ENCODE measurements around the gene ORC4.

The ORC4 gene

GRCh38 chr2:148028781-148029180 is 8.2 kb upstream of the ORC4 start:
- H3K9me3 ChIP-seq (ENCODE audit: insufficient read depth, low read length) = no peaks in the 10 kb centered on the region
- no peak for TF ChIP-seq YY1 (IDR thresholded peaks at IDR 0.05; ENCODE audit: insufficient read depth, insufficient read length)
- H3K36me3 ChIP-seq (ENCODE audit: insufficient read depth, insufficient read length, low read length) = peaks cover 6% of the 10 kb centered on the region
- no peak overlapping the region for H3K4me3 ChIP-seq (ENCODE audit: insufficient read length, low read depth)
- H3K27me3 ChIP-seq (ENCODE audit: insufficient read depth, insufficient read length) = no peaks in the 10 kb centered on the region
- H3K4me1 ChIP-seq (ENCODE audit: insufficient read depth, insufficient read length) = no peaks in the 10 kb centered on the region
- DNase-seq (ENCODE audit: low read depth, low spot score) = no peak
- no peak overlapping the region for H3K9ac ChIP-seq (ENCODE audit: insufficient read length, low read depth)

- Histone ChIP-seq H3K4me1 (ENCODE audit: insufficient read depth, insufficient read length) (no peaks in the 10 kb centered on the region), H3K27me3 (ENCODE audit: insufficient read depth, insufficient read length) (no peaks in the 10 kb centered on the region)
Measured at GRCh38 chr2:148027822-148028221, 7.3 kb upstream of the ORC4 start.

GRCh38 chr2:148026573-148026972 is 6.0 kb upstream of the ORC4 start:
- Histone ChIP-seq H3K27me3 (ENCODE audit: insufficient read depth, insufficient read length) (no peaks in the 10 kb centered on the region), H3K4me3 (ENCODE audit: insufficient read length, low read depth) (no peak overlapping the region), H3K4me1 (ENCODE audit: insufficient read depth, insufficient read length) (no peaks in the 10 kb centered on the region), H3K36me3 (ENCODE audit: insufficient read depth, insufficient read length, low read length) (peaks cover 6% of the 10 kb centered on the region), H3K9ac (ENCODE audit: insufficient read length, low read depth) (no peak overlapping the region), H3K9me3 (ENCODE audit: insufficient read depth, low read length) (no peaks in the 10 kb centered on the region)
- TF ChIP-seq ZNF274 (IDR thresholded peaks at IDR 0.05; ENCODE audit: low read depth, low read length) (no peak), YY1 (IDR thresholded peaks at IDR 0.05; ENCODE audit: insufficient read depth, insufficient read length) (no peak), SUZ12 (IDR thresholded peaks at IDR 0.05; ENCODE audit: extremely low read depth, insufficient read depth, insufficient read length) (no peak)
- DNase-seq (ENCODE audit: low read depth, low spot score) = no peak

More at GRCh38 chr2:148027822-148028221, 7.3 kb upstream of the ORC4 start:
- Histone ChIP-seq H3K4me3 (ENCODE audit: insufficient read length, low read depth) (no peak overlapping the region), H3K9me3 (ENCODE audit: insufficient read depth, low read length) (no peaks in the 10 kb centered on the region), H3K36me3 (ENCODE audit: insufficient read depth, insufficient read length, low read length) (peaks cover 6% of the 10 kb centered on the region), H3K9ac (ENCODE audit: insufficient read length, low read depth) (no peak overlapping the region)
- TF ChIP-seq YY1 (IDR thresholded peaks at IDR 0.05; ENCODE audit: insufficient read depth, insufficient read length) (no peak), SUZ12 (IDR thresholded peaks at IDR 0.05; ENCODE audit: extremely low read depth, insufficient read depth, insufficient read length) (no peak), ZNF274 (IDR thresholded peaks at IDR 0.05; ENCODE audit: low read depth, low read length) (no peak)
- DNase-seq (ENCODE audit: low read depth, low spot score) = no peak

GRCh38 chr2:148023861-148024260 is 3.3 kb upstream of the ORC4 start:
- no peaks in the 10 kb centered on the region for H3K4me1 ChIP-seq (ENCODE audit: insufficient read depth, insufficient read length)
- TF ChIP-seq ZNF274 (IDR thresholded peaks at IDR 0.05; ENCODE audit: low read depth, low read length) (no peak), SUZ12 (IDR thresholded peaks at IDR 0.05; ENCODE audit: extremely low read depth, insufficient read depth, insufficient read length) (no peak), YY1 (IDR thresholded peaks at IDR 0.05; ENCODE audit: insufficient read depth, insufficient read length) (no peak)
- no peak overlapping the region for H3K4me3 ChIP-seq (ENCODE audit: insufficient read length, low read depth)
- H3K9me3 ChIP-seq (ENCODE audit: insufficient read depth, low read length) = no peaks in the 10 kb centered on the region
- no peaks in the 10 kb centered on the region for H3K27me3 ChIP-seq (ENCODE audit: insufficient read depth, insufficient read length)
- H3K36me3 ChIP-seq (ENCODE audit: insufficient read depth, insufficient read length, low read length) = peaks cover 6% of the 10 kb centered on the region
- no peak overlapping the region for H3K9ac ChIP-seq (ENCODE audit: insufficient read length, low read depth)
- DNase-seq (ENCODE audit: low read depth, low spot score) = no peak

- no peak for TF ChIP-seq YY1 (IDR thresholded peaks at IDR 0.05; ENCODE audit: insufficient read depth, insufficient read length)
- no peak for TF ChIP-seq ZNF274 (IDR thresholded peaks at IDR 0.05; ENCODE audit: low read depth, low read length)
- no peak for TF ChIP-seq SUZ12 (IDR thresholded peaks at IDR 0.05; ENCODE audit: extremely low read depth, insufficient read depth, insufficient read length)
- Histone ChIP-seq H3K36me3 (ENCODE audit: insufficient read depth, insufficient read length, low read length) (peaks cover 6% of the 10 kb centered on the region), H3K27me3 (ENCODE audit: insufficient read depth, insufficient read length) (no peaks in the 10 kb centered on the region), H3K9me3 (ENCODE audit: insufficient read depth, low read length) (no peaks in the 10 kb centered on the region), H3K4me3 (ENCODE audit: insufficient read length, low read depth) (no peak overlapping the region), H3K4me1 (ENCODE audit: insufficient read depth, insufficient read length) (no peaks in the 10 kb centered on the region), H3K9ac (ENCODE audit: insufficient read length, low read depth) (peak overlapping the region; percentile 6)
- DNase-seq (ENCODE audit: low read depth, low spot score) = no peak
Measured at GRCh38 chr2:148022882-148023281, 2.3 kb upstream of the ORC4 start.

- H3K9me3 ChIP-seq (ENCODE audit: insufficient read depth, low read length) = no peaks in the 10 kb centered on the region
- peak overlapping the region; percentile 83 for H3K9ac ChIP-seq (ENCODE audit: insufficient read length, low read depth)
- peak overlapping the region; percentile 79 for H3K4me3 ChIP-seq (ENCODE audit: insufficient read length, low read depth)
- peaks cover 7% of the 10 kb centered on the region for H3K36me3 ChIP-seq (ENCODE audit: insufficient read depth, insufficient read length, low read length)
- no peaks in the 10 kb centered on the region for H3K4me1 ChIP-seq (ENCODE audit: insufficient read depth, insufficient read length)
- no peaks in the 10 kb centered on the region for H3K27me3 ChIP-seq (ENCODE audit: insufficient read depth, insufficient read length)
- DNase-seq (ENCODE audit: low read depth, low spot score) = no peak
- TF ChIP-seq SUZ12 (IDR thresholded peaks at IDR 0.05; ENCODE audit: extremely low read depth, insufficient read depth, insufficient read length) (no peak), YY1 (IDR thresholded peaks at IDR 0.05; ENCODE audit: insufficient read depth, insufficient read length) (no peak), ZNF274 (IDR thresholded peaks at IDR 0.05; ENCODE audit: low read depth, low read length) (no peak)
Measured at GRCh38 chr2:148022351-148022750, 1.8 kb upstream of the ORC4 start.

- no peak for TF ChIP-seq ZNF274 (IDR thresholded peaks at IDR 0.05; ENCODE audit: low read depth, low read length)
- no peak for TF ChIP-seq SUZ12 (IDR thresholded peaks at IDR 0.05; ENCODE audit: extremely low read depth, insufficient read depth, insufficient read length)
- no peak for TF ChIP-seq YY1 (IDR thresholded peaks at IDR 0.05; ENCODE audit: insufficient read depth, insufficient read length)
- H3K4me1 ChIP-seq (ENCODE audit: insufficient read depth, insufficient read length) = no peaks in the 10 kb centered on the region
- peak overlapping the region; percentile 79 for H3K4me3 ChIP-seq (ENCODE audit: insufficient read length, low read depth)
- DNase-seq (ENCODE audit: low read depth, low spot score) = no peak
- H3K27me3 ChIP-seq (ENCODE audit: insufficient read depth, insufficient read length) = no peaks in the 10 kb centered on the region
- H3K9me3 ChIP-seq (ENCODE audit: insufficient read depth, low read length) = no peaks in the 10 kb centered on the region
- H3K9ac ChIP-seq (ENCODE audit: insufficient read length, low read depth) = peak overlapping the region; percentile 83
- H3K36me3 ChIP-seq (ENCODE audit: insufficient read depth, insufficient read length, low read length) = peaks cover 8% of the 10 kb centered on the region
Measured at GRCh38 chr2:148021886-148022285, 1.3 kb upstream of the ORC4 start.
